Osteoblast (primary cell): Measurements from ENCODE around the gene DPYSL5. TPM values are rescaled to one million over a fixed set of nuclear protein-coding genes. Genes with fewer than 3 reads are reported as not detected.

Experiments used
- DNase-seq: peaks from one replicate; pipeline ENCODE4 v3.0.0; 2011; ENCODE audit warnings: low spot score, mixed read lengths; ENCODE audit not compliant: insufficient read length; ENCODE audit errors: missing footprints
- H2AFZ ChIP-seq: 2 replicates; pipeline ENCODE4 v1.6.0; 2011; ENCODE audit warnings: mild to moderate bottlenecking, low read length
- H3K27ac ChIP-seq: 2 replicates; pipeline ENCODE4 v1.5.1; 2011; ENCODE audit warnings: mild to moderate bottlenecking, low read depth, low read length, moderate library complexity
- H3K27me3 ChIP-seq: 2 replicates; pipeline ENCODE4 v1.6.0; 2012; ENCODE audit warnings: mild to moderate bottlenecking, control low read depth, inconsistent platforms, low read length, moderate library complexity; ENCODE audit not compliant: insufficient read depth
- H3K36me3 ChIP-seq: 2 replicates; pipeline ENCODE4 v1.5.1; 2011; ENCODE audit warnings: mild to moderate bottlenecking, low read length, control low read depth, moderate library complexity; ENCODE audit not compliant: insufficient read depth
- H3K4me1 ChIP-seq: 2 replicates; pipeline ENCODE4 v1.5.1; 2011; ENCODE audit warnings: mild to moderate bottlenecking, low read length, control low read depth, moderate library complexity; ENCODE audit not compliant: insufficient read depth
- H3K4me2 ChIP-seq: 2 replicates; pipeline ENCODE4 v1.6.0; 2011; ENCODE audit warnings: mild to moderate bottlenecking, low read length; ENCODE audit not compliant: insufficient read depth
- H3K4me3 ChIP-seq: fragments of 200-600 bp; sonication (generic); 3 replicates; pipeline ENCODE4 v1.5.1; 2012; ENCODE audit warnings: mild to moderate bottlenecking, low read length, inconsistent platforms; ENCODE audit not compliant: insufficient read depth
- H3K79me2 ChIP-seq: 2 replicates; pipeline ENCODE4 v1.6.0; 2012; ENCODE audit warnings: mild to moderate bottlenecking, low read length, control low read depth, inconsistent platforms; ENCODE audit not compliant: insufficient read depth
- H3K9me3 ChIP-seq: 2 replicates; pipeline ENCODE4 v1.5.1; 2011; ENCODE audit warnings: low read depth, low read length, control low read depth
- H4K20me1 ChIP-seq: 2 replicates; pipeline ENCODE4 v1.6.0; 2012; ENCODE audit warnings: mild to moderate bottlenecking, low read length, control low read depth; ENCODE audit not compliant: insufficient read depth
- CTCF ChIP-seq: IDR thresholded peaks from 2 replicates; pipeline ENCODE4 v1.5.1; 2011; ENCODE audit warnings: mild to moderate bottlenecking, low read depth, low read length, moderate library complexity; ENCODE audit errors: extremely low read depth
- total RNA-seq: library from RNA; depleted of rRNA; stranded (reverse); fragments of >200 nt; gene quantifications from 2 replicates; pipeline ENCODE4 v1.2.3, GENCODE V29; 2012

Gene DPYSL5
- total RNA-seq, 1 donor: not detected

- DNase-seq: no peak
- H3K4me3 ChIP-seq: no peak overlapping the region
- no peaks in the 10 kb centered on the region for H3K36me3 ChIP-seq
- peaks cover 2% of the 10 kb centered on the region for H4K20me1 ChIP-seq
- H2AFZ ChIP-seq: no peak overlapping the region
- H3K79me2 ChIP-seq: no peaks in the 10 kb centered on the region
- H3K9me3 ChIP-seq: no peaks in the 10 kb centered on the region
- no peak overlapping the region for H3K4me2 ChIP-seq
- H3K4me1 ChIP-seq: no peaks in the 10 kb centered on the region
- no peak for TF ChIP-seq CTCF
- peaks cover 67% of the 10 kb centered on the region for H3K27me3 ChIP-seq
- H3K27ac ChIP-seq: no peak overlapping the region
Measured at GRCh38 chr2:26913999-26914658, 66.2 kb downstream of the DPYSL5 start.

- no peaks in the 10 kb centered on the region for H3K79me2 ChIP-seq
- H3K4me2 ChIP-seq: no peak overlapping the region
- no peak for TF ChIP-seq CTCF
- peaks cover 68% of the 10 kb centered on the region for H3K27me3 ChIP-seq
- no peaks in the 10 kb centered on the region for H3K36me3 ChIP-seq
- no peak overlapping the region for H3K4me3 ChIP-seq
- H3K4me1 ChIP-seq: no peaks in the 10 kb centered on the region
- no peaks in the 10 kb centered on the region for H3K9me3 ChIP-seq
- no peak for DNase-seq
- H3K27ac ChIP-seq: no peak overlapping the region
- H2AFZ ChIP-seq: no peak overlapping the region
- H4K20me1 ChIP-seq: peaks cover 2% of the 10 kb centered on the region
Measured at GRCh38 chr2:26914659-26915310, 66.9 kb downstream of the DPYSL5 start.

GRCh38 chr2:26915316-26915715 lies 67.4 kb downstream of the DPYSL5 start:
- DNase-seq: no peak
- no peak overlapping the region for H3K4me2 ChIP-seq
- no peaks in the 10 kb centered on the region for H3K36me3 ChIP-seq
- H2AFZ ChIP-seq: no peak overlapping the region
- H3K27ac ChIP-seq: no peak overlapping the region
- H3K79me2 ChIP-seq: no peaks in the 10 kb centered on the region
- no peak for TF ChIP-seq CTCF
- H3K9me3 ChIP-seq: no peaks in the 10 kb centered on the region
- H3K4me1 ChIP-seq: no peaks in the 10 kb centered on the region
- H3K4me3 ChIP-seq: no peak overlapping the region
- H3K27me3 ChIP-seq: peaks cover 63% of the 10 kb centered on the region
- peaks cover 2% of the 10 kb centered on the region for H4K20me1 ChIP-seq

- no peaks in the 10 kb centered on the region for H3K36me3 ChIP-seq
- H3K79me2 ChIP-seq: no peaks in the 10 kb centered on the region
- no peaks in the 10 kb centered on the region for H3K4me1 ChIP-seq
- peaks cover 2% of the 10 kb centered on the region for H4K20me1 ChIP-seq
- no peak for TF ChIP-seq CTCF
- no peak overlapping the region for H3K27ac ChIP-seq
- no peak overlapping the region for H3K4me2 ChIP-seq
- DNase-seq: no peak
- no peak overlapping the region for H2AFZ ChIP-seq
- H3K27me3 ChIP-seq: peaks cover 62% of the 10 kb centered on the region
- H3K4me3 ChIP-seq: no peak overlapping the region
- H3K9me3 ChIP-seq: no peaks in the 10 kb centered on the region
Measured at GRCh38 chr2:26916128-26916692, 68.3 kb downstream of the DPYSL5 start.
